MCF 10A (cell line): Measurements from ENCODE around the gene PLCL1. TPM values are rescaled to one million over a fixed set of nuclear protein-coding genes. Genes with fewer than 3 reads are reported as not detected.

Source experiments
- BruUV-seq: library from RNA; stranded (reverse); fragments of 400-500 nt; replicated peaks from 2 replicates; lab custom pipeline; 2021; lab: Mats Ljungman, UMichigan
- CTCF ChIA-PET: fragments of 300-600 bp; sonication (Branson Sonifier 250); formaldehyde crosslinking; extraction: SDS; loops from one replicate; lab custom pipeline; 2021; ENCODE audit warnings: antibody characterized with exemption, inconsistent platforms; lab: Yijun Ruan, JAX
- POLR2A ChIA-PET: fragments of 300-600, 350-650 bp; sonication (Branson Sonifier 250); formaldehyde crosslinking; extraction: SDS; loops from one replicate; lab custom pipeline; 2020; ENCODE audit warnings: antibody characterized with exemption, inconsistent platforms; lab: Yijun Ruan, JAX
- DNase-seq: peaks from one replicate; pipeline ENCODE4 v3.0.0-alpha.2; 2018; ENCODE audit not compliant: unreplicated experiment
- H3K27ac Mint-ChIP-seq: one replicate; pipeline ENCODE4 v1.8.0; 2022; ENCODE audit warnings: mild to moderate bottlenecking, low read depth, mixed read lengths; ENCODE audit not compliant: unreplicated experiment
- H3K27me3 Mint-ChIP-seq: one replicate; pipeline ENCODE4 v1.8.0; 2022; ENCODE audit warnings: mixed read lengths; ENCODE audit not compliant: insufficient read depth, unreplicated experiment
- H3K36me3 Mint-ChIP-seq: one replicate; pipeline ENCODE4 v1.8.0; 2022; ENCODE audit warnings: mild to moderate bottlenecking, moderate library complexity, mixed read lengths; ENCODE audit not compliant: insufficient read depth, unreplicated experiment
- H3K4me1 Mint-ChIP-seq: one replicate; pipeline ENCODE4 v1.8.0; 2022; ENCODE audit warnings: mixed read lengths; ENCODE audit not compliant: insufficient read depth, unreplicated experiment
- H3K4me3 Mint-ChIP-seq: one replicate; pipeline ENCODE4 v1.8.0; 2022; ENCODE audit warnings: mild to moderate bottlenecking, moderate library complexity, mixed read lengths; ENCODE audit not compliant: unreplicated experiment
- H3K9me3 Mint-ChIP-seq: one replicate; pipeline ENCODE4 v1.8.0; 2022; ENCODE audit warnings: mixed read lengths; ENCODE audit not compliant: unreplicated experiment
- intact Hi-C: fragments of 100-400 bp; cut with micrococcal nuclease; formaldehyde crosslinking; loops from 2 replicates; pipeline ENCODE4 v1.14.1; 2022
- total RNA-seq: library from RNA; stranded (reverse); gene quantifications from 2 replicates; pipeline ENCODE4 v1.2.3, GENCODE V29; 2022
- TF ChIP-seq, protein P1 (sequence below): fragments of 200-600 bp; IDR thresholded peaks from one replicate; pipeline ENCODE4 v1.8.0; 2022; ENCODE audit warnings: antibody characterized with exemption, mild to moderate bottlenecking; ENCODE audit not compliant: unreplicated experiment

The PLCL1 gene
- total RNA-seq, 1 experiment from 2014 or later = 0.12 TPM

DNA sequence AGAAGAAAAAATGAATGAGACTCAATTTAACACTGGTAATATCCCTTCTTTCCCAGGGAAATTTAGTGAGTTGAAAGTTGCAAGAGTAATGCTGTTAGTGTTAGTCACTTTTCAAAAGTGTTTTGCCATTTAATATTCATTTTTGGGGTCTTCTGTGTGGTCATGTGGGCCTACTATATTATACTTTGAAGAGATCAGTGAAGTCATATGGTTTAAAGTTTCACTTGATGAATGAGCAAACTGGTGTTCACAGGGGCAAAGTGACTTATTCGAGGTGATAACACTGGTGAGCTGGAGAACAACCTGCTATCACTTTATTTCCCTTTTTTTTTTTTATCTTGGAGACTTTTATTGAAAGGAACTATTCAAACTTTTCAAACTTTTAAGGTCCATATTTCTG lies 196.0 kb downstream of the PLCL1 start:
- Mint-ChIP-seq H3K27ac (no peak overlapping the region), H3K36me3 (no peaks in the 10 kb centered on the region), H3K9me3 (no peaks in the 10 kb centered on the region), H3K4me1 (no peaks in the 10 kb centered on the region), H3K27me3 (no peaks in the 10 kb centered on the region), H3K4me3 (no peak overlapping the region)
- BruUV-seq = no TSS peak
- ChIA-PET POLR2A (no interaction called here), CTCF (interaction anchor here (1.1 to 1.2 kb wide), 2 partner anchors 12 to 297 kb away, joined by 3 to 4 read pairs; no protein-coding TSS in a partner anchor)
- TF ChIP-seq, protein P1, sequence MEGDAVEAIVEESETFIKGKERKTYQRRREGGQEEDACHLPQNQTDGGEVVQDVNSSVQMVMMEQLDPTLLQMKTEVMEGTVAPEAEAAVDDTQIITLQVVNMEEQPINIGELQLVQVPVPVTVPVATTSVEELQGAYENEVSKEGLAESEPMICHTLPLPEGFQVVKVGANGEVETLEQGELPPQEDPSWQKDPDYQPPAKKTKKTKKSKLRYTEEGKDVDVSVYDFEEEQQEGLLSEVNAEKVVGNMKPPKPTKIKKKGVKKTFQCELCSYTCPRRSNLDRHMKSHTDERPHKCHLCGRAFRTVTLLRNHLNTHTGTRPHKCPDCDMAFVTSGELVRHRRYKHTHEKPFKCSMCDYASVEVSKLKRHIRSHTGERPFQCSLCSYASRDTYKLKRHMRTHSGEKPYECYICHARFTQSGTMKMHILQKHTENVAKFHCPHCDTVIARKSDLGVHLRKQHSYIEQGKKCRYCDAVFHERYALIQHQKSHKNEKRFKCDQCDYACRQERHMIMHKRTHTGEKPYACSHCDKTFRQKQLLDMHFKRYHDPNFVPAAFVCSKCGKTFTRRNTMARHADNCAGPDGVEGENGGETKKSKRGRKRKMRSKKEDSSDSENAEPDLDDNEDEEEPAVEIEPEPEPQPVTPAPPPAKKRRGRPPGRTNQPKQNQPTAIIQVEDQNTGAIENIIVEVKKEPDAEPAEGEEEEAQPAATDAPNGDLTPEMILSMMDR = no peak
- intact Hi-C loops = no loop called here
- no peak for DNase-seq

- Mint-ChIP-seq H3K36me3 (no peaks in the 10 kb centered on the region), H3K4me3 (no peak overlapping the region), H3K27ac (no peak overlapping the region), H3K27me3 (no peaks in the 10 kb centered on the region), H3K9me3 (no peaks in the 10 kb centered on the region), H3K4me1 (no peaks in the 10 kb centered on the region)
- BruUV-seq = no TSS peak
- intact Hi-C loops = no loop called here
- ChIA-PET POLR2A (no interaction called here), CTCF (interaction anchor here (0.7 kb wide), 2 partner anchors 109 to 700 kb away, joined by 3 read pairs; no protein-coding TSS in a partner anchor)
- TF ChIP-seq, protein P1 = no peak
- DNase-seq = no peak
Measured at GRCh38 chr2:198004173-198004572, 199.8 kb downstream of the PLCL1 start.

DNA sequence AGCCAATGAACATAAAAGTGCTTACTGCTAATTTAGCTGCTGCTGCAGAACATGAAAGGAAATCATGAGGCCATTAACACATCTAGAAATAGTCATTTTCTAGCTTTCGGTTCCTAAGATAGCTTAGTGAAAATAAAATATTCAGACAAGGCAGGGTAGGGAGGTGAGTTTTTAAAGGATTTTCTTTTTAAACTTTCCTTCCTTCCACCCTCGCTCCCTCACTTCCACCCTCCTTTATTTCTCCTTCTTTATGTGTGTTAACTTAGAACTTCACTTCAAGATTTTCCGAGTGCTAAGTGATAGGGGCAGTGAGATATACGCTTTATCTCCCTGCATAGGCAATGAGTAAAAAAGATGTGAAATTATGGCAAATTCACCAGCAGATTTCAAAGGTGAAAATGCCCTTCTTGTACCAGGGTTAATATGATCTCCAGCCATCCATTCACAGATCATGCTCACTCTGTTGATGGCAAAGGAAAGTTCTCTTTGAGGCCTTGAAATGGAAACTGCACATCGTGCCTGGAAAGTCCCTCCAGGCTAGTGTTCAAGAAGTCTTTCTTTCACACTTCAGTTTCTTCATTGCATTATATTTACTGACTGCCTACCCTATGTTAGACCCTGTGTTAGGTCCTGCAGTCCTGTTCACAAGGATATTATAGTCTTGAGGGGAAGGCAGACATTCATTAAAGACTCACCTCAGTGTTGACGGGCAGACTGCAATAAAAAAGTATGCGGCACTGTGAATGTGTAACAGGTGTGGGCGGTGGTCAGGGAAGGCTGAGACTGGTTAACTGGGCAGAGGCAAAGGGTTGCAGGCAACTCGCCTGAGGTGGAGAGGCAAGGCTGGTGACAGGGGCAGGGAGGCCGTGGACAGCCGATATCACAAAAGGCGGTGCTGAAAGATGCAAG lies 200.8 kb downstream of the PLCL1 start:
- CTCF ChIA-PET = interaction anchor here (0.6 kb wide), 1 partner anchor 619 kb away, joined by 3 read pairs; no protein-coding TSS in a partner anchor
- no peak overlapping the region for H3K27ac Mint-ChIP-seq
- POLR2A ChIA-PET = no interaction called here

DNA sequence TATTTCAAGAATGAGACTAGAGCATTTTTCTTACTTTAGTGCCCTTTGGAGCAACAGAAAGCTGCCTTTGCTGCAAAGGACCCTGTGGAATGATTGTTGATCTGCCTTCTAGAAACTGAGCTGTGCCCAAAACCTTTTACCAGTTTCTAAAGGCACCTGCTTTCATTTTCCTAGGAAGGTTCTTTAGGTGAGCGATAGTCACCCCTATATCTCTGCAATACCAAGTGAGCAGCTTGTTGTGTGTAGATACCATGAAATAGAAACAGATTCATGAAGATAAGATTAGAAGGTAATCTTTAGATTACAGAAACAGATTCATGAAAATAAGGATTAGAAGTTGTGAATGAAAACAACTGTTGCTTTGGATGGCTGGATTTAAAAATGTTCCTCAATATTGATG lies 202.3 kb downstream of the PLCL1 start:
- H3K4me3 Mint-ChIP-seq = no peak overlapping the region
- H3K4me1 Mint-ChIP-seq = no peaks in the 10 kb centered on the region
- peaks cover 10% of the 10 kb centered on the region for H3K9me3 Mint-ChIP-seq
- intact Hi-C loops = no loop called here
- POLR2A ChIA-PET = no interaction called here
- no peak for DNase-seq
- BruUV-seq = no TSS peak
- CTCF ChIA-PET = no interaction called here
- no peak overlapping the region for H3K27ac Mint-ChIP-seq
- TF ChIP-seq, protein P1 = no peak
- no peaks in the 10 kb centered on the region for H3K36me3 Mint-ChIP-seq
- H3K27me3 Mint-ChIP-seq = no peaks in the 10 kb centered on the region

More for the DNA sequence above, 200.8 kb downstream of the PLCL1 start:
- Mint-ChIP-seq H3K9me3 (no peaks in the 10 kb centered on the region), H3K4me1 (no peaks in the 10 kb centered on the region), H3K4me3 (no peak overlapping the region), H3K36me3 (no peaks in the 10 kb centered on the region), H3K27me3 (no peaks in the 10 kb centered on the region)
- intact Hi-C loops = no loop called here
- no peak for DNase-seq
- TF ChIP-seq, protein P1 = no peak
- BruUV-seq = no TSS peak
